ENCODE measurements around the gene SH3D19.

GRCh38 chr4:151139814-151140213 is 185.6 kb downstream of the SH3D19 start:
- TF ChIP-seq CTCF (conservative IDR thresholded peaks at IDR 0.05) (no peak), ZFX (IDR thresholded peaks at IDR 0.05) (no peak)
